Measurements from ENCODE around the gene UBASH3B. TPM values are rescaled to one million over a fixed set of nuclear protein-coding genes. Genes with fewer than 3 reads are reported as not detected.
A peak's percentile ranks its signal among the peaks of the same experiment; 100 is the strongest.

Gene UBASH3B
- total and polyA plus RNA-seq, 2 of the 13 experiments (the other 11 are each of a cell fraction or from before 2014, with no cell fraction given), result 4.4 to 7.6 TPM

GRCh38 chr11:122681735-122682134, 26.2 kb downstream of the UBASH3B start:
- ChIA-PET CTCF (ENCODE audit: low intra/inter-chr PET ratio, low total read pairs) (no interaction called here), POLR2A (interaction anchor here (0.7 kb wide), 1 partner anchor 15 kb away, joined by 3 read pairs; no protein-coding TSS in a partner anchor)
- Histone ChIP-seq H4K20me1 (ENCODE audit: insufficient read depth, low read length) (no peaks in the 10 kb centered on the region), H3K4me3 (replicated peaks in 1 of 3; ENCODE audit: insufficient read depth in 1 of 3, low read depth in 2 of 3, low read length in 3 of 3) (no peak overlapping the region), H3K4me1 (ENCODE audit: insufficient read depth, low read length) (peaks cover 39% of the 10 kb centered on the region), H3K36me3 (replicated peaks in 1 of 2; ENCODE audit: control insufficient read depth in 1 of 2, insufficient read depth in 2 of 2, low read length in 2 of 2) (no peaks in the 10 kb centered on the region), H3K4me2 (ENCODE audit: low read depth, low read length) (no peak overlapping the region), H3K27me3 (ENCODE audit: control insufficient read depth in 1 of 2, insufficient read depth in 2 of 2, low read length in 2 of 2) (no peaks in the 10 kb centered on the region), H3K9ac (ENCODE audit: insufficient read depth, low read depth, low read length) (no peak overlapping the region), H3K79me2 (ENCODE audit: insufficient read depth, low read length) (no peaks in the 10 kb centered on the region), H3K27ac (ENCODE audit: extremely low read length, insufficient read depth, low read length) (no peak overlapping the region), H3K9me3 (ENCODE audit: low read length) (no peaks in the 10 kb centered on the region), H2AFZ (ENCODE audit: low read length) (no peak overlapping the region)
- no peak for FAIRE-seq
- WGBS (ENCODE audit: low lambda C conversion rate), result 80% methylated on average over 7 of the region's 7 CpGs
- in situ Hi-C loops (cut with HindIII; ENCODE audit: extremely low pct_ligation_motif_present, low pct_unique_long_range_greater_than_20kb) (no loop called here), intact Hi-C loops (cut with micrococcal nuclease; ENCODE audit: unreplicated experiment) (no loop called here)
- DNase-seq (ENCODE audit: low spot score), result no peak
- no TSS peak for BruUV-seq (replicated peaks)
- peak; percentile 62 for ATAC-seq
- TF ChIP-seq RAD21 (CRISPR knock-in tag; IDR thresholded peaks at IDR 0.05) (no peak), MAFK (conservative IDR thresholded peaks at IDR 0.05 in 1 of 2, IDR thresholded peaks at IDR 0.05 in 1 of 2; ENCODE audit: low read length in 2 of 2) (0 out of 4 replicates have a peak, but pooled peaks of 1 of the 2 experiments have one; percentile 17), ZFP82 (CRISPR knock-in tag; IDR thresholded peaks at IDR 0.05; ENCODE audit: borderline replicate concordance) (no peak), ZNF564 (CRISPR knock-in tag; IDR thresholded peaks at IDR 0.05) (no peak), ZMYM3 (CRISPR knock-in tag; IDR thresholded peaks at IDR 0.05) (no peak), ZNF264 (CRISPR knock-in tag; IDR thresholded peaks at IDR 0.05) (no peak), ZNF10 (CRISPR knock-in tag; IDR thresholded peaks at IDR 0.05; ENCODE audit: borderline replicate concordance, low read depth) (no peak), ZFP1 (CRISPR knock-in tag; IDR thresholded peaks at IDR 0.05) (no peak), CTCF (CRISPR knock-in tag; IDR thresholded peaks at IDR 0.05) (peak; percentile 21; the same call in 1 of the 2 replicates), ZNF460 (CRISPR knock-in tag; IDR thresholded peaks at IDR 0.05; ENCODE audit: borderline replicate concordance) (no peak), NR3C1 (CRISPR knock-in tag; IDR thresholded peaks at IDR 0.05) (no peak), ZNF431 (CRISPR knock-in tag; IDR thresholded peaks at IDR 0.05; ENCODE audit: borderline replicate concordance, low read depth) (no peak), FOSL2 (CRISPR knock-in tag; IDR thresholded peaks at IDR 0.05) (peak; percentile 26; the same call in 1 of the 2 replicates), BORCS8-MEF2B (CRISPR knock-in tag; IDR thresholded peaks at IDR 0.05) (no peak), ZNF407 (CRISPR knock-in tag; IDR thresholded peaks at IDR 0.05; ENCODE audit: not compliant biosample characterization) (no peak), SIN3A (IDR thresholded peaks at IDR 0.05; ENCODE audit: borderline replicate concordance, low read depth, low read length) (no peak), ZNF326 (CRISPR knock-in tag; IDR thresholded peaks at IDR 0.05; ENCODE audit: borderline replicate concordance) (no peak)

Data from HepG2 (cell line).